HEK293T (cell line): Measurements from ENCODE around the gene SLC4A8.

ENCODE experiments used
- CTCF ChIA-PET: fragments of 350-600 bp; formaldehyde crosslinking; extraction: SDS; loops from one replicate; lab custom pipeline; 2021; ENCODE audit warnings: antibody characterized with exemption, inconsistent platforms; lab: Yijun Ruan, JAX
- POLR2A ChIA-PET: fragments of 350-600 bp; formaldehyde crosslinking; extraction: SDS; loops from one replicate; lab custom pipeline; 2020; ENCODE audit warnings: antibody characterized with exemption, inconsistent platforms; lab: Yijun Ruan, JAX
- DNase-seq: peaks from one replicate; pipeline ENCODE4 v3.0.0; 2012; ENCODE audit warnings: mixed read lengths; ENCODE audit errors: extremely low spot score
- ARNT ChIP-seq: fragments of 450-650 bp; IDR thresholded peaks from 2 replicates; pipeline ENCODE4 v1.6.1; 2017; ENCODE audit warnings: mild to moderate bottlenecking
- BHLHE40 ChIP-seq: fragments of 450-650 bp; IDR thresholded peaks from 2 replicates; pipeline ENCODE4 v1.6.1; 2016; ENCODE audit warnings: mild to moderate bottlenecking, moderate library complexity, borderline replicate concordance
- CTBP1 ChIP-seq: fragments of 450-650 bp; IDR thresholded peaks from 2 replicates; pipeline ENCODE4 v1.6.1; 2016; ENCODE audit warnings: borderline replicate concordance
- ELF4 ChIP-seq: fragments of 450-650 bp; IDR thresholded peaks from 2 replicates; pipeline ENCODE4 v1.6.1; 2017; ENCODE audit warnings: antibody characterized with exemption
- FOXA1 ChIP-seq: fragments of 450-650 bp; IDR thresholded peaks from 2 replicates; pipeline ENCODE4 v1.6.1; 2016; ENCODE audit warnings: mild to moderate bottlenecking
- FOXK2 ChIP-seq: fragments of 450-650 bp; IDR thresholded peaks from 2 replicates; pipeline ENCODE4 v1.6.1; 2016; ENCODE audit warnings: mild to moderate bottlenecking
- FOXM1 ChIP-seq: fragments of 450-650 bp; IDR thresholded peaks from 2 replicates; pipeline ENCODE4 v1.6.1; 2017; ENCODE audit warnings: mild to moderate bottlenecking, borderline replicate concordance
- HDGF ChIP-seq: fragments of 450-650 bp; IDR thresholded peaks from 2 replicates; pipeline ENCODE4 v1.6.1; 2017; ENCODE audit warnings: antibody characterized with exemption, borderline replicate concordance
- L3MBTL2 ChIP-seq: fragments of 450-650 bp; conservative IDR thresholded peaks from 2 replicates; pipeline ENCODE4 v1.6.1; 2016; ENCODE audit warnings: mild to moderate bottlenecking
- LEF1 ChIP-seq: fragments of 450-650 bp; IDR thresholded peaks from 2 replicates; pipeline ENCODE4 v1.6.1; 2017; ENCODE audit warnings: mild to moderate bottlenecking, borderline replicate concordance
- NFRKB ChIP-seq: fragments of 450-650 bp; IDR thresholded peaks from 2 replicates; pipeline ENCODE4 v1.6.1; 2016; ENCODE audit warnings: mild to moderate bottlenecking, moderate library complexity
- PKNOX1 ChIP-seq: fragments of 450-650 bp; IDR thresholded peaks from 2 replicates; pipeline ENCODE4 v1.6.1; 2016
- SP1 ChIP-seq: fragments of 450-650 bp; IDR thresholded peaks from 2 replicates; pipeline ENCODE4 v1.6.1; 2017
- SUZ12 ChIP-seq: fragments of 450-650 bp; IDR thresholded peaks from 2 replicates; pipeline ENCODE4 v1.6.1; 2016; ENCODE audit warnings: mild to moderate bottlenecking
- TARDBP ChIP-seq: fragments of 450-650 bp; IDR thresholded peaks from 2 replicates; pipeline ENCODE4 v1.6.1; 2016
- ZNF384 ChIP-seq: fragments of 450-650 bp; IDR thresholded peaks from 2 replicates; pipeline ENCODE4 v1.6.1; 2016

Gene SLC4A8

GRCh38 chr12:51381226-51382079, 43.2 kb upstream of the SLC4A8 start:
- POLR2A ChIA-PET: interaction anchor here (0.8 kb wide), 1 partner anchor 10 kb away, joined by 4 read pairs; no protein-coding TSS in a partner anchor
- TF ChIP-seq CTBP1 (no peak), HDGF (no peak), TARDBP (no peak), PKNOX1 (no peak), FOXA1 (no peak), ELF4 (no peak), SP1 (no peak), L3MBTL2 (no peak), ZNF384 (no peak), LEF1 (no peak), FOXM1 (no peak), SUZ12 (no peak), ARNT (no peak), FOXK2 (no peak), BHLHE40 (no peak), NFRKB (no peak)
- CTCF ChIA-PET: interaction anchor here (0.5 kb wide), 1 partner anchor 1079 kb away, joined by 5 read pairs; no protein-coding TSS in a partner anchor
- DNase-seq: no peak

- ChIA-PET CTCF (no interaction called here), POLR2A (no interaction called here)
- TF ChIP-seq NFRKB (no peak), ZNF384 (no peak), L3MBTL2 (no peak), FOXK2 (no peak), ARNT (no peak), SP1 (no peak), FOXA1 (no peak), SUZ12 (no peak), HDGF (no peak), PKNOX1 (no peak), ELF4 (no peak), CTBP1 (no peak), FOXM1 (no peak), TARDBP (no peak), LEF1 (no peak), BHLHE40 (no peak)
- no peak for DNase-seq
Observed at GRCh38 chr12:51382173-51382572, 42.5 kb upstream of the SLC4A8 start.

GRCh38 chr12:51383269-51383905, 41.2 kb upstream of the SLC4A8 start:
- CTCF ChIA-PET: interaction anchor here (1.7 kb wide), 1 partner anchor 9 kb away, joined by 3 read pairs; no protein-coding TSS in a partner anchor
- DNase-seq: no peak
- POLR2A ChIA-PET: no interaction called here

GRCh38 chr12:51386351-51386750, 38.3 kb upstream of the SLC4A8 start:
- no peak for TF ChIP-seq SUZ12
- TF ChIP-seq TARDBP: no peak
- no peak for TF ChIP-seq NFRKB
- TF ChIP-seq FOXA1: no peak
- TF ChIP-seq PKNOX1: no peak
- no peak for TF ChIP-seq ARNT
- no peak for TF ChIP-seq LEF1
- no peak for TF ChIP-seq ELF4
- no peak for TF ChIP-seq FOXK2
- TF ChIP-seq FOXM1: no peak
- no peak for TF ChIP-seq ZNF384
- TF ChIP-seq HDGF: no peak
- no peak for TF ChIP-seq CTBP1
- no peak for TF ChIP-seq L3MBTL2
- ChIA-PET POLR2A (no interaction called here), CTCF (no interaction called here)

More at GRCh38 chr12:51383269-51383905, 41.2 kb upstream of the SLC4A8 start:
- TF ChIP-seq ZNF384 (no peak), CTBP1 (no peak), TARDBP (no peak), LEF1 (no peak)

GRCh38 chr12:51388069-51388799, 36.4 kb upstream of the SLC4A8 start:
- CTCF ChIA-PET: interaction anchor here (1.0 kb wide), 1 partner anchor 17 kb away, joined by 4 read pairs; no protein-coding TSS in a partner anchor
- POLR2A ChIA-PET: no interaction called here
- DNase-seq: no peak
- TF ChIP-seq FOXM1 (no peak), PKNOX1 (no peak), CTBP1 (no peak), L3MBTL2 (no peak)

More at GRCh38 chr12:51386351-51386750, 38.3 kb upstream of the SLC4A8 start:
- no peak for DNase-seq
